ENCODE data around the gene INO80E.
"Not testable (repeated sequence)": the region's sequence is repeated elsewhere in the genome, so short reads cannot be mapped to it uniquely, and the experiment has no call there.

Gene INO80E

GRCh38 chr16:30010844-30011713, 15.0 kb downstream of the INO80E start, which contains the start of gene DOC2A:
TSS of gene DOC2A (minus strand) at chr16:30011027. CDS start at chr16:30010222, 805 bp downstream.
- peak; percentile 51 for DNase-seq

GRCh38 chr16:30011714-30012504, 15.9 kb downstream of the INO80E start:
- DNase-seq = no peak

- not testable (repeated sequence) for DNase-seq
Observed at GRCh38 chr16:30012598-30012997, 16.6 kb downstream of the INO80E start.

GRCh38 chr16:30015450-30015849, 19.4 kb downstream of the INO80E start:
- DNase-seq = not testable (repeated sequence)

GRCh38 chr16:30016555-30017276, 20.7 kb downstream of the INO80E start:
- no peak for DNase-seq

- no peak for DNase-seq
Observed at GRCh38 chr16:30017277-30017656, 21.2 kb downstream of the INO80E start.

- DNase-seq = not testable (repeated sequence)
Observed at GRCh38 chr16:30017937-30018336, 21.9 kb downstream of the INO80E start.

- no peak for DNase-seq
Observed at GRCh38 chr16:30018731-30019158, 22.7 kb downstream of the INO80E start.

- DNase-seq = no peak
Observed at GRCh38 chr16:30022887-30023286, 26.8 kb downstream of the INO80E start, which contains the start of gene C16orf92. TSS of gene C16orf92 (plus strand) at chr16:30023198. CDS start at chr16:30023341, 143 bp downstream.

- no peak for DNase-seq
Observed at GRCh38 chr16:30023586-30023985, 27.5 kb downstream of the INO80E start.

- DNase-seq = no peak
Observed at GRCh38 chr16:30024451-30024850, 28.4 kb downstream of the INO80E start.

GRCh38 chr16:30025156-30025555, 29.1 kb downstream of the INO80E start:
- no peak for DNase-seq

- no peak for DNase-seq
Observed at GRCh38 chr16:30025574-30025973, 29.5 kb downstream of the INO80E start.

- DNase-seq = no peak
Observed at GRCh38 chr16:30026449-30026848, 30.4 kb downstream of the INO80E start.

- DNase-seq = no peak
Observed at GRCh38 chr16:30027588-30028437, 31.8 kb downstream of the INO80E start.

- DNase-seq = peak; percentile 66
Observed at GRCh38 chr16:30028438-30029076, 32.5 kb downstream of the INO80E start.

- DNase-seq = no peak
Observed at GRCh38 chr16:30030011-30030685, 34.1 kb downstream of the INO80E start.

- DNase-seq = no peak
Observed at GRCh38 chr16:30030841-30031413, 34.9 kb downstream of the INO80E start, which contains the start of gene TLCD3B. TSS of gene TLCD3B (minus strand) at chr16:30031271. CDS start at chr16:30030527, 744 bp downstream.

GRCh38 chr16:30031477-30031918, 35.5 kb downstream of the INO80E start:
- no peak for DNase-seq

Data from hematopoietic multipotent progenitor cell treated with erythropoietin and hydrocortisone succinate and interleukin-3 and kit ligand, for 4 days (in vitro differentiated cells).